Activated CD8-positive, alpha-beta T cell treated with anti-CD3 and anti-CD28 coated beads for 36 hours (primary cell): Measurements from ENCODE around the gene GPC5. TPM values are rescaled to one million over a fixed set of nuclear protein-coding genes. Genes with fewer than 3 reads are reported as not detected.

ENCODE experiments used
- ATAC-seq: fragments of 200-7000 bp; cut with Tn5 transposase; one replicate; pipeline ENCODE4 v1.10.0; 2021; ENCODE audit warnings: mild to moderate bottlenecking, moderate library complexity
- CTCF ChIA-PET: fragments of 350-600 bp; sonication (Branson Sonifier 250); formaldehyde crosslinking; loops from one replicate; lab custom pipeline; 2021; ENCODE audit warnings: antibody characterized with exemption; lab: Charles Lee
- POLR2A ChIA-PET: fragments of 350-600 bp; sonication (Branson Sonifier 250); formaldehyde crosslinking; loops from one replicate; lab custom pipeline; 2021; ENCODE audit warnings: antibody characterized with exemption; lab: Charles Lee
- DNase-seq: peaks from one replicate; pipeline ENCODE4 v3.0.0-alpha.2; 2020
- H3K27ac Mint-ChIP-seq: one replicate; pipeline ENCODE4 v1.8.0; 2021; ENCODE audit warnings: mild to moderate bottlenecking, mixed read lengths
- H3K27me3 Mint-ChIP-seq: one replicate; pipeline ENCODE4 v1.8.0; 2021; ENCODE audit warnings: mixed read lengths
- H3K36me3 Mint-ChIP-seq: one replicate; pipeline ENCODE4 v1.8.0; 2021; ENCODE audit warnings: low read depth, mixed read lengths
- H3K4me1 Mint-ChIP-seq: one replicate; pipeline ENCODE4 v1.8.0; 2021; ENCODE audit warnings: low read depth, mixed read lengths
- H3K4me3 Mint-ChIP-seq: one replicate; pipeline ENCODE4 v1.8.0; 2021; ENCODE audit warnings: mild to moderate bottlenecking, moderate library complexity, mixed read lengths
- H3K9me3 Mint-ChIP-seq: one replicate; pipeline ENCODE4 v1.8.0; 2021; ENCODE audit warnings: mixed read lengths
- intact Hi-C: fragments of 100-400 bp; cut with micrococcal nuclease; formaldehyde crosslinking; loops from one replicate; pipeline ENCODE4 v1.10.0; 2022
- total RNA-seq, 2 experiments: library from RNA; stranded (reverse); gene quantifications; one replicate each; pipeline ENCODE4 v1.2.3, GENCODE V29; 2021
- TF ChIP-seq, protein P1 (sequence below): fragments of 200-600 bp; IDR thresholded peaks from one replicate; pipeline ENCODE4 v1.8.0; 2022; ENCODE audit warnings: antibody characterized with exemption, mild to moderate bottlenecking

The GPC5 gene
- total RNA-seq, 2 experiments from 2014 or later: 0.13 to 0.14 TPM

DNA sequence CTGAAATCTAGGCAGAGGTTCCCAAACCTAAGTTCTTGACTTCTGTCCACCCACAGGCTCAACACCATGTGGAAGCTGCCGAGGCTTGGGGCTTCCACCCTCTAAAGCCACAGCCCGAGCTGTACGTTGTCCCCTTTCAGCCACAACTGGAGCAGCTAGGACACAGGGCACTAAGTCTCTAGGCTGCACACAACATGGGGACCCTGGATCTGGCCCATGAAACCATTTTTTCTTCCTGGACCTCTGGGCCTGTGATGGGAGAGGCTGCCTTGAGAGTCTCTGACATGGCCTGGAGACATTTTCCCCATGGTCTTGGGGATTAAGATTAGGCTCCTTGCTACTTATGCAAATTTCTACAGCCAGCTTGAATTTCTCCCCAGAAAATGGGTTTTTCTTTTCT, 118.4 kb downstream of the GPC5 start:
- Mint-ChIP-seq H3K27ac (no peak overlapping the region), H3K27me3 (no peaks in the 10 kb centered on the region), H3K4me3 (no peak overlapping the region), H3K36me3 (no peaks in the 10 kb centered on the region), H3K9me3 (no peaks in the 10 kb centered on the region), H3K4me1 (no peaks in the 10 kb centered on the region)
- POLR2A ChIA-PET: no interaction called here
- CTCF ChIA-PET: no interaction called here
- TF ChIP-seq, protein P1, sequence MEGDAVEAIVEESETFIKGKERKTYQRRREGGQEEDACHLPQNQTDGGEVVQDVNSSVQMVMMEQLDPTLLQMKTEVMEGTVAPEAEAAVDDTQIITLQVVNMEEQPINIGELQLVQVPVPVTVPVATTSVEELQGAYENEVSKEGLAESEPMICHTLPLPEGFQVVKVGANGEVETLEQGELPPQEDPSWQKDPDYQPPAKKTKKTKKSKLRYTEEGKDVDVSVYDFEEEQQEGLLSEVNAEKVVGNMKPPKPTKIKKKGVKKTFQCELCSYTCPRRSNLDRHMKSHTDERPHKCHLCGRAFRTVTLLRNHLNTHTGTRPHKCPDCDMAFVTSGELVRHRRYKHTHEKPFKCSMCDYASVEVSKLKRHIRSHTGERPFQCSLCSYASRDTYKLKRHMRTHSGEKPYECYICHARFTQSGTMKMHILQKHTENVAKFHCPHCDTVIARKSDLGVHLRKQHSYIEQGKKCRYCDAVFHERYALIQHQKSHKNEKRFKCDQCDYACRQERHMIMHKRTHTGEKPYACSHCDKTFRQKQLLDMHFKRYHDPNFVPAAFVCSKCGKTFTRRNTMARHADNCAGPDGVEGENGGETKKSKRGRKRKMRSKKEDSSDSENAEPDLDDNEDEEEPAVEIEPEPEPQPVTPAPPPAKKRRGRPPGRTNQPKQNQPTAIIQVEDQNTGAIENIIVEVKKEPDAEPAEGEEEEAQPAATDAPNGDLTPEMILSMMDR: no peak
- ATAC-seq (no peak), DNase-seq (no peak)
- intact Hi-C loops: no loop called here

DNA sequence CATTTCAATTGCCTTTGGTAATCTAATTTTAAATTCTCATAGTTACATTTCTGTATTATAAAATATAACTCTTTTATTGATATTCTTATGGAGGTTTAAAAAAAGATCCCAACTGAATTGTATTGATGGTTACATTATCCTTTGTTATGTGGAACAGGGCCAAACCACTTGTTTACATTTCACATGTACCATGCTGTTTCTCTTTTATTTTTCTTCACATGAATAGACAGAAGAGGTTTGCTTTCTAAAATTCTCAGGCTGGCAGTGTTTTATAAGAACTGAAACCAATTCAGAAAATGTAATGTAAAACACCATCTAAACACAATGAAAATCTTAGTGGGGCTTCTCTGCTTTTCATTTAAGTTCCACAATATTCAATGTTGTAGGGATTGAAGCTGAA, 122.5 kb downstream of the GPC5 start:
- POLR2A ChIA-PET: no interaction called here
- Mint-ChIP-seq H3K27ac (no peak overlapping the region), H3K4me3 (no peak overlapping the region), H3K36me3 (no peaks in the 10 kb centered on the region), H3K4me1 (no peaks in the 10 kb centered on the region), H3K27me3 (no peaks in the 10 kb centered on the region), H3K9me3 (no peaks in the 10 kb centered on the region)
- TF ChIP-seq, protein P1: no peak
- intact Hi-C loops: no loop called here
- CTCF ChIA-PET: no interaction called here
- ATAC-seq (no peak), DNase-seq (no peak)

DNA sequence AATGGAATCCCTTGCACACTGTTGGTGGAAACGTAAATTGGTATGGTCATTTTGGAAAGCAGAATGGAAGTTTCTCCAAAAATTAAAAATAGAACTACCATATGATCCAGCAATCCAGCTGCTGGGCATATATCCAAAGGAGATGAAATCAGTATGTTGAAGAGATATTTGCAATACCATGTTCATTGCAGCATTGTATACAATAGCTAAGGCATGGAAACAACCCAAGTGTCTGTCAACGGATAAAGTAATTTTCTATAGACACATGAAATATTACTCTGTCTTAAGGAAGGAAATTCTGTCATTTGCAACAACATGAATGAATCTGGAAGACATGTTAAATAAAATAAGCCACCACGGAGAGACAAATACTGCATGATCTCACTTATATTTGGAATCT, 124.7 kb downstream of the GPC5 start:
- H3K36me3 Mint-ChIP-seq: no peaks in the 10 kb centered on the region
- no peak overlapping the region for H3K4me3 Mint-ChIP-seq
- H3K27ac Mint-ChIP-seq: no peak overlapping the region
- ChIA-PET POLR2A (no interaction called here), CTCF (no interaction called here)
- no peaks in the 10 kb centered on the region for H3K9me3 Mint-ChIP-seq
- ATAC-seq (no peak), DNase-seq (no peak)
- H3K4me1 Mint-ChIP-seq: no peaks in the 10 kb centered on the region
- TF ChIP-seq, protein P1: no peak
- H3K27me3 Mint-ChIP-seq: no peaks in the 10 kb centered on the region
- intact Hi-C loops: no loop called here

DNA sequence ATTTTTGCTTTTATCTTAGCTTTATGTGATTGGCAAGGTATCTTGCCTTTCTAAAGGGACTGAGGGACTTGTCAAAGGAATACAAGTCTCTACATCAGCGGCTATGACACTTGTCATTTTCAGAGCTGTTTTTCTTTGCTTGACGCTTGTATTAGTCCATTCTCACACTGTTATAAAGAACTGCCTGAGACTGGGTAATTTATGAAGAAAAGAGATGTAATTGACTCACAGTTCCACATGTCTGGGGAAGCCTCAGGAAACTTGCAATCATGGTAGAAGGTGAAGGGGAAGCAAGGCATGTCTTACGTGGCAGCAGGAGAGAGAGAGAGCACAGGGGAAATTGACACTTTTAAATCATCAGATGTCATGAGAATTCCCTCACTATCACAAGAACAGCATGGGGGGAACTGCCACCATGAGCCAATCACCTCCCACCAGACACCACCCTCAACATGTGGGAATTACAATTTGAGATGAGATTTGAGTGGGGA, 128.2 kb downstream of the GPC5 start:
- no peak overlapping the region for H3K27ac Mint-ChIP-seq
- no peak overlapping the region for H3K4me3 Mint-ChIP-seq
- H3K36me3 Mint-ChIP-seq: no peaks in the 10 kb centered on the region
- H3K9me3 Mint-ChIP-seq: no peaks in the 10 kb centered on the region
- no peaks in the 10 kb centered on the region for H3K4me1 Mint-ChIP-seq
- H3K27me3 Mint-ChIP-seq: no peaks in the 10 kb centered on the region
- TF ChIP-seq, protein P1: no peak
- DNase-seq (no peak), ATAC-seq (no peak)
- CTCF ChIA-PET: no interaction called here
- POLR2A ChIA-PET: no interaction called here
- intact Hi-C loops: no loop called here

DNA sequence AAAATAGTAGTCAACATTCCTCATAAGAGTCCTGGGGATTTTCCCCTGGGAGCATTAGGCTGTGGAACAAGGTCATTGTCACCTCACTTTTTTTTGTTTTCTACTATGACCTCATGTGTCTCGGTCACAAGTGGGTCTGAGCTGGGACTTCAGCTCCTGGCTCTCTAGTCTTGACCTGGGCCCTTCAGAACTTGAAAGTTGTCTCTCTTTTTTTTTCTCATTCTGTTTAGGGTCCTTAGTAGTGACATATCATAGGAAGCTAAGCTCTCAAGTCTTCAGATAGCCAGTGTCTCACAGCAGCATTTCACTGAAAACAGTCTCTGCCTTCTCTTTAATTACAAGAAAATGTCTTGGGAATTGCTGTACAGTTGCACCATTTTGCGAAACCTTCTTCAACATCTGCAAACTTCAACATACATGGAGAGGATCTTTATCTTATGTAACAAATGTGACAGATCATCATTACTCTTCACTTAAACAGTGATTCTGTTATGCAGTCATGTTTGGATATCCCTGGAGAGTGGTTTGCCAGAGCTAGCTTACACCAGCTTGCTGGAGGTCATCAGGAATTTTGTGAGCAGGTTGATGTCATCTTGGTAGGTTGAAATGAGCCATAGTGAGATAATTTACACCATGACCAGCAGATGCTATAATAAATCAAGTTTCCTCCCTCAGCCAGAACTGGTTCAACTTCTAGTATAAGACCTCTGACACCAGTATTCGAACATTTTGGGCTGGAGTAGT, 131.5 kb downstream of the GPC5 start:
- TF ChIP-seq, protein P1: no peak
- Mint-ChIP-seq H3K27me3 (peaks cover 4% of the 10 kb centered on the region), H3K36me3 (no peaks in the 10 kb centered on the region), H3K9me3 (no peaks in the 10 kb centered on the region), H3K4me3 (no peak overlapping the region), H3K27ac (no peak overlapping the region), H3K4me1 (no peaks in the 10 kb centered on the region)
- POLR2A ChIA-PET: no interaction called here
- no peak for DNase-seq
- ATAC-seq: no peak
- CTCF ChIA-PET: no interaction called here
- intact Hi-C loops: no loop called here
